Measurements from ENCODE around the gene UBE2E1. TPM values are rescaled to one million over a fixed set of nuclear protein-coding genes. Genes with fewer than 3 reads are reported as not detected.

UBE2E1 gene
- total and polyA plus RNA-seq, 2 of the 4 experiments (the other 2 are of a cell fraction) = 54.1 to 91.6 TPM

GRCh38 chr3:23816721-23817120 lies 11.0 kb downstream of the UBE2E1 start:
- H3K9ac ChIP-seq (ENCODE audit: low read depth, low read length) = no peak overlapping the region

More at GRCh38 chr3:23816721-23817120, 11.0 kb downstream of the UBE2E1 start:
- no peak overlapping the region for H3K14ac ChIP-seq (replicated peaks; ENCODE audit: low read depth, low read length)
- H4K5ac ChIP-seq (ENCODE audit: low read depth, low read length) = no peak overlapping the region
- peaks cover 36% of the 10 kb centered on the region; the same call in 1 of the 2 replicates for H4K20me1 ChIP-seq (ENCODE audit: insufficient read depth, low read length)
- no peak overlapping the region for H3K4me3 ChIP-seq (ENCODE audit: insufficient read depth, low read depth, low read length)
- H3K4me2 ChIP-seq (ENCODE audit: low read depth, low read length) = no peak overlapping the region
- in situ Hi-C loops (cut with MboI; ENCODE audit: low sequenced_read_pairs) (no loop called here), dilution Hi-C loops (cut with HindIII; ENCODE audit: low sequenced_read_pairs, unreplicated experiment) (no loop called here), intact Hi-C loops (cut with micrococcal nuclease) (no loop called here)
- no peak for DNase-seq
- H3K79me1 ChIP-seq (ENCODE audit: low read depth in 1 of 2, low read length in 2 of 2) = peaks cover 41 to 72% of the 10 kb centered on the region in 2 experiments
- H2BK120ac ChIP-seq (ENCODE audit: low read depth, low read length) = no peak overlapping the region
- H4K91ac ChIP-seq (ENCODE audit: insufficient read depth, low read depth, low read length) = no peak overlapping the region
- H3K9me1 ChIP-seq (ENCODE audit: insufficient read depth, low read length) = peaks cover 12% of the 10 kb centered on the region
- POLR2A ChIA-PET (ENCODE audit: unreplicated experiment) = no interaction called here
- H3K18ac ChIP-seq (ENCODE audit: low read depth, low read length) = no peak overlapping the region
- no peak overlapping the region for H2AK9ac ChIP-seq (replicated peaks; ENCODE audit: low read depth, low read length, poor library complexity)
- H3K9me3 ChIP-seq (ENCODE audit: control insufficient read depth, insufficient read depth, low read length) = no peaks in the 10 kb centered on the region
- H2BK5ac ChIP-seq (ENCODE audit: low read depth, low read length, poor library complexity, severe bottlenecking) = no peak overlapping the region
- no peak overlapping the region for H3K27ac ChIP-seq (ENCODE audit: insufficient read depth, low read length)
- TF ChIP-seq POLR2A (IDR thresholded peaks at IDR 0.05; ENCODE audit: low read depth, low read length) (no peak), CEBPB (IDR thresholded peaks at IDR 0.05; ENCODE audit: low read depth, low read length) (peak; percentile 95), SMC3 (IDR thresholded peaks at IDR 0.05; ENCODE audit: low read depth, low read length) (no peak), BHLHE40 (IDR thresholded peaks at IDR 0.05; ENCODE audit: low read depth, low read length) (no peak), USF2 (IDR thresholded peaks at IDR 0.05; ENCODE audit: low read depth, low read length) (no peak)
- CTCF ChIA-PET = no interaction called here
- no peak for ATAC-seq (ENCODE audit: low read depth)
- no peaks in the 10 kb centered on the region for H3K27me3 ChIP-seq (ENCODE audit: control insufficient read depth, insufficient read depth, low read length)
- H2AK5ac ChIP-seq (ENCODE audit: low read depth, low read length) = no peak overlapping the region
- H3K4ac ChIP-seq (ENCODE audit: low read depth, low read length) = no peak overlapping the region
- no peaks in the 10 kb centered on the region for H3K4me1 ChIP-seq (ENCODE audit: control insufficient read depth, insufficient read depth, low read length)
- no peak overlapping the region for H2AFZ ChIP-seq (replicated peaks; ENCODE audit: low read length, poor library complexity)
- no TSS peak for BruUV-seq (replicated peaks)
- H3K56ac ChIP-seq (ENCODE audit: extremely low read depth, insufficient read depth, low read length) = no peak overlapping the region
- H2BK20ac ChIP-seq (ENCODE audit: low read depth, low read length) = no peak overlapping the region
- H2BK15ac ChIP-seq (ENCODE audit: low read depth, low read length) = no peak overlapping the region
- WGBS, 2 experiments (ENCODE audit: extremely low coverage in 2 of 2, insufficient read length in 1 of 2) = no CpG with 5 or more reads among the region's 2 CpGs
- no peak overlapping the region for H4K8ac ChIP-seq (ENCODE audit: low read depth in 2 of 2, low read length in 2 of 2)
- peaks cover 3% of the 10 kb centered on the region for H3K36me3 ChIP-seq (ENCODE audit: control insufficient read depth, insufficient read depth, low read length)
- no peak overlapping the region for H3K23ac ChIP-seq (ENCODE audit: low read depth, low read length)
